HG03175 (cell line): ENCODE data around the gene SAMD9.
"Not testable (repeated sequence)": the region's sequence is repeated elsewhere in the genome, so short reads cannot be mapped to it uniquely, and the experiment has no call there.

ENCODE experiments used
- ATAC-seq: cut with Tn5 transposase; IDR thresholded peaks from one replicate; pipeline ENCODE4 v1.9.1; 2021; ENCODE audit warnings: mild to moderate bottlenecking, moderate library complexity; ENCODE audit not compliant: unreplicated experiment

SAMD9 gene

DNA sequence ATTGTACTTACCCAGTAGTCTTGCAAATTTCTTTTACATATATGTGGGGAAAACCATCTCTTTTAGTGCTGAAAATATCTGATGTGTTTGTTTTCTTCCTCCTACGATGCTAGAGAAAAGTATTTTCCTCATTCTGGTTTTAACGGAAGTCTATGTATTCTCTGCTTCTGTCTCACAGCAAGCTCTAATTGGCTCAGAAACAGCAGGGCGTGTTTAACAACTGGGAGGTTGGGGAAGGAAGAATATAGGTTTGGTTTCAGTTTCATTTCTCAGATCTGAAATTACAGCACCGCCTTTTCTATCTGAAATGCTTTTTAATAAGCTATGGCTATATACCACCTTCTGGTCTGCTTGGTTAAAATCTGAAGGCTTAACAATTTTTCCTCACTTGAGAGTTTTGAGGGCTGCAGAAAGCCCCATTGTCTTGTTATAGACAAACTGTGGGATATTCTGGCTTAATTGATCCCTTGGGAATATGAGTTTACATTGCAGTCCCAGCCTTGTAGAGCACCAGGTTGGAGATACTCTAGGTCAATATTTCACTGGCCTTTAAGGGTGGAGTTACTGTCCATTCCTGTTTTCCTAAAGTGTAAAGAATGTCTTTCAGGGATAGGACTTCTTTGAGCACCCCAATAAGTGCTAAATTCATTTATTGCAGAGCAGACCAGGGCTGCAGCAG lies at the start of gene SAMD9:
TSS of gene SAMD9 (minus strand) at position 128 of the 679 bp plus-strand sequence. CDS start 11,882 bp downstream, outside the sequence.
- peak; percentile 100 for ATAC-seq

DNA sequence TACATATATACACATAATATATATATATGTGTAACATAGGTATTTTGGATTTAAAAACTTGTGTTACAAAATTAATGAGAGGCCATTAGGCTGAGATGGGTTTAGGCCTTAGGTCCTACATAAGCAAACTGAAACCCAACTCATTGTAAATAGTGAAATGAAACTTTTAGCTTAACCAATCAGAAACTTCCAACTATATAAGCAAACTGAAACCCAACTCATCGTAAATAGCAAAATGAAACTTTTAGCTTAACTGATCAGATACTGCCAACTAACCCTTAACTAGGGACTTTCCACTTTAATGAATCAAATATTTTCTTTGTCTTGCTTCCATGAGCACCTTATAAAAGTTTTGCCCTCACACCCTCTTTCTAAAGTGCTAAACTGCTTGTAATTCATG lies 47.7 kb upstream of the SAMD9 start:
- peak; percentile 99 for ATAC-seq

DNA sequence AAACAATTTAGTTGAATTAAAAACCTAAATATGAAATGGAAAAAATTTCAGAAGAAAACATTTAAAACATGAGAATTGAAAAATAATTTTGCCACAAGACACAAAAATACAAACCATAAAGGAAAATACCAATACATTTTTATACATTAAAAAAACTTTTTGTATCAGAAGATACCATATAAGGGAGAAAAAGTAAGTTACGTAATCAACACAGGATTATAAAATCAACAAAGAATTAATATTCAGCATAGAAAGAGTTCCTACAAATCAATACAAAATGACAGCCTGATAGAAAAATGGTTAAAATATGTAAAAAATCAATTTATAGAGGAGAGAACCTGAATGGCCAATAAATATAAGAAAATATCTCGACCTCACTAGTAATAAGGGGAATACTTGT lies 47.0 kb upstream of the SAMD9 start:
- ATAC-seq, result no peak

DNA sequence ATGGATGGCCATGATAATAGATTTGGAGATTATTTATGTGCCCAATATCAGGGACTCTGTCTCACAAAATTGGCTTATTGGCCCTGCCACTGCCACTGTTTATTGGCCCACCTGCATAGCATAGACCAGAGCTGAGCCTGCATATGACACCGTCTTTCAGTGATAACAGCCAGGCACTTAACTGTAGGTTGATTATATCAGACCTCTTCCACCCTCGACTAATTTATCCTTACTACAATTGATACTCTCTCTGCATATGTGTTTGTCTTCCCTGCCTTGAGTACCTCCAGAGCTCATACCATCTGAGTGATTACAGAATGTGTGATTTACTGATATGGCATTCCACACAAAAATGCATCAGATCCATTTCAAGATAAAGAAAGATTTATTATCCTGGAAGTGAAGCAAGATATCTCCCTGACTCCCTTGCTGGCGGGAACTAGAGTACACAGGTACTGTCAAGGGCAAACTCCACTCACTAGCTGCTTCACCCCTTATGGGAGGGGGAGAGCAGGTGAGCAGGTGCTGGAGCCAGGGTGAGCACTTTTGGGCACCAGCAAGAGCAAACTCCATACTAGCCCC lies 43.5 kb upstream of the SAMD9 start:
- ATAC-seq, result no peak

DNA sequence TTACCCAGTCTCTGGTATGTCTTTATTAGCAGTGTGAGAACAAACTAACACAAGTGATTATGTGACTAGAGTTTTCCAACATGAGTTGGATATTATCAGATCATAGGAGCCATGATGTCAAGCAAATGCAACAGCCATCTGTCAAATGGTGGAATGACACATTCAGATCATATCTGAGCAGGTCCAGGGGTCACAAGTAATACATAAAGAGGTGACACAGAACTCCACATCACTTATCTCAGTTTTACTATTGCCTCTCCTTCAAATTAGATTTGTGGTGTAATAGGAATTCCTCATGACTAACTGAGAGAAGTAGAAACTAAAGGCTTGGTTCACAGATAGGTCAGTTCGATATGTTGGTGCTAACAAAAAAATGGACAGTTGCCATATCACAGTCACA lies 42.6 kb upstream of the SAMD9 start:
- ATAC-seq, result no peak

DNA sequence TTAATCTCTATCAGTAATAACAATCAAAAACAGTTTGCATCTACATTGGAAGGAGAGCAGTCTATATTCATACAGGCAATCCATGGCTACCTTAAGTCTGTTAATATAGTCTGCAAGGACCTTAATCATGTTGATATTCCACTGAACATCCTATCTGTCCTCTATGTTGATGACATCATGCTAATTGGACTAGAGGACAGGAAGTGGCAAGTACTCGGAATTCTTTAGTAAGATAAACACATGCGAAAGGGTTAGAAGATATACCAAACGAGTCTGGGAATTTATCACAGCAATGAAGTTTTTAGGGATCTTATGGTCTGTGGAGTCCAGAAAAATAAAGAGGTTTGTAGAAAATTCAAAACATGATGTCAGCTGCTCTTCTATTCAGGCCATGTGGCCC lies 41.7 kb upstream of the SAMD9 start:
- ATAC-seq, result no peak

DNA sequence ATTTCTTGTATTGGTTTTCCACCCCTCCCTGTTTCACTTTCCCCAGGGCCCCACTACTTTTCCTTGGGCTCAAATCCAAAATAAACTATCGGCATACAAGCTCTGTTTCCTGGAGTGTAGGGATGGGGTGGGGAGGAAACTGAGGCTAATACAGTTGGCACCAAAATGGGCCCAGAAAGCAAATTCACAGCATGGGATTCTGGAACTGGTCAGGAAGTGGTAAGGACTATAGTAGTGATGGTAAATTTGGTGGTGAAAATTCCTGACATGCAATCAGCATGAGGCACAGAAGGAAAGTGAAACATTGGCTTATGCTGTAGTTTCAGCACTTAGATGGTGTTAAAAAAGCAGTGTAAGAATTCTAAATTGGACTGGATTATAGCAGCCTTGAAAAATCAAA lies 39.1 kb upstream of the SAMD9 start:
- ATAC-seq, result no peak

DNA sequence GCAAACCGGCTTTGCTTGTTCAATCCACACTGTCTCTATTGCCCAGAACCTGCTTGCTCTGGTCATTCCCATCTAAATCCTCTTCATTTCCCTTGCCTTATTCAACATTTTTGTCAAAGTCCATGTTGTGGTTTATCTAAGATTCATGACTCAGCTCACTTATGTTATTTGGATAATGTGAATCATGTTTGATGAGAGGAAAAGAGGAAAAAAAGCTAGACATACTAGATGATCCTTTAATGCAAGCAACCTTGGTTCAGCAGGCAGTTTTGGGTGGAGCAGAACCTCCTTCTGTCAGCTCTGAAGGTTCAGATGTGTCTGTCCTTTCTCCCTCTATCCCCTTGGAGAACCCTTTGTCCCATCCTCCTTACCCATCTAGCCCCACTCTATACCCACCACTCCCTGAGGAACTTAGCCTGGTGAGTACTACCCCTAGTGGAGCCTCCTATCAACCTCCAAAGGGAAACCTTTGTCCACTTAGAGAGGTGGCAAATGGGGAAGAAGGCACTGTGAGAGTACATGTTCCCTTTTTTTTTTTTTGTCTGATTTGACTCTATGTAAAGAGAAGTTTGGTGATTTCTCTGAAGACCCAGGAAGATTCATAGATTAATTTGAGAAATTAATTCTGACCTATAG lies 32.5 kb upstream of the SAMD9 start:
- no peak for ATAC-seq

DNA sequence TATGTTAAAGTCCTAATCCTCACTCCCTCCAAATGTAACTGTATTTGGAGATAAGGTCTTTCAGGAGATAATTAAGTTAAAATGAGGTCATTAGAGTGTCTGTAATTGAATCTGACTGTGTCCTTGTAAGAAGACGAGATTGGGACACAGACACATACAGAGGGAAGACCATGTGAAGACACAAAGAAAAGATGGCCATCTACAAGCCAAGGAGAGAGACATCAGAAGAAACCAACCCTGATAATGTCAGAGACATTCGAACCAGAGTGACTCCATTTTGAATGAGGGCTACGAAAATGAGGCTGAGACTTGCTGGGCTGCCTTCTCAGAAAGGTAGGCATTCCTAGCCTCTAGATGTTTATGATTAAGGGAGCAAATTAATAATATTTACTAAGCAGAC lies 30.9 kb upstream of the SAMD9 start:
- ATAC-seq, result no peak

DNA sequence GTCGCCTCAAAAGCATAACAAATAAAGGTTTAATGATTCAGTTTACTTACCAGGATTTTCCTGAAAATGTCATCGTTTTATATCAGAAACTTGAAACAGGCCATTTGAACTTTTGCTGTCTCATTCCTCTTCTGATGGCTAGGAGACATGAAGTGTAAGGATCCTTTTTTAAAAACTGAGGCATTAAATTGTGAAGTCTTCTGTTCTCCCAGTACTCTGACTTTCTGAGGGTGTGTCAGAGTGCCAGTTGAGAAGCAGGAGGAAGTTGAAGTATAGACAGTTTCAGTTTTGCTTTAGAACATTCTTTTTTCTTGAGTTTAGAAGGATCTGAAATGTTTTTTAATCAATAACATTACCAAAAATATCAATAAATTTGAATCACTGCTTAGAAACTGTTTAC lies 30.4 kb upstream of the SAMD9 start, which contains the start of gene SAMD9L:
TSS of gene SAMD9L (minus strand) at position 242 of the 400 bp plus-strand sequence. CDS start 12,414 bp downstream, outside the sequence.
- ATAC-seq, result peak; percentile 61

DNA sequence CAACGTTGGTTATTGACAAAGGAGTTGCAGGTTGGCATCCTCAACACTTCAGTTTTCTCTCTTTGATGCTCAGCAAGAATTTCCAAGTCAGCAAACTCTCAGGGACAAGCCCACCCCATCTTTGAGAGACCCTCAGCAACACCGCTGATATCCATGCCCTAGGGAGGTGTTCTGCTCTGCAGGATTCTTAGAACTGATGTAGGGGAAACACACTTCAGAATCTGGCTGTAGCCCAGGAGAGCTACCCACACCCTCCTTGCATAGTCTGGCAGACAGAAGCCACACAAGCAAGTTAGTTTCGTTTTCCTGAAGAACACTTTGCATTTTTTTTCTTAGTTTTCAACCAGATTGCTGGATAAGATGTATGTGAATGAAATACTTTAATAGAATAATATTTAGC lies 29.6 kb upstream of the SAMD9 start:
- ATAC-seq, result peak; percentile 72

DNA sequence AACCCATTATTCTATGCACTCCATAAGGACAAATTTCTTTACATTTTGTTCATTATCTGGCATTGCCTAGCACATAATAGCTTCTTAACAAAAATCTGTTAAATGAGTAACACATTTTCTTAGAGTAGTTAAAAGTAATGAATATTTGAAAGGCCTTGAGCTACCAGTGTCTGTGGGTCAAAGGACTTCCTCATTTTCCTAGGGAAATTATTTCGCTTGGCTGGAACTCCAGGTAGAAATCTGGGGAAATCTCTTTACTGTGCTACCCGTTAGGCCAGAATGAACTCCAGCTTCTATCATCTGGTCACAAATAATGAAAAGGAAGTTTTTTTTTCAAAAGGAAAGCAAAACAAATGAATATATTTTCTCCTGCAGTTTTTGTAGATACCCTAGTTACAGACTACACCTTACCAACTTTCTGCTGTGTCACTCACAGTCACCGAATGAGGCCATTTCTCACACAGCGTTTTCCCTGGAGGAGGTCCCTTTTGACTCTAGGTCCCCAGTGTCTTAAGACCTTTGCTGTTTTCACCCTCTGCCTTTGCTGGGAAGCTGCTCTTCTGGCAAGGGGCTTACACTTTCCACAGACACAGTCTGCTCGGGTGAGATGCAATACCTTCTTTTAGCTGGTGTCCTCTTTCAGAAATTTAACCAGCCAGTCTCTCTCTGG lies 28.8 kb upstream of the SAMD9 start:
- peak; percentile 48 for ATAC-seq

DNA sequence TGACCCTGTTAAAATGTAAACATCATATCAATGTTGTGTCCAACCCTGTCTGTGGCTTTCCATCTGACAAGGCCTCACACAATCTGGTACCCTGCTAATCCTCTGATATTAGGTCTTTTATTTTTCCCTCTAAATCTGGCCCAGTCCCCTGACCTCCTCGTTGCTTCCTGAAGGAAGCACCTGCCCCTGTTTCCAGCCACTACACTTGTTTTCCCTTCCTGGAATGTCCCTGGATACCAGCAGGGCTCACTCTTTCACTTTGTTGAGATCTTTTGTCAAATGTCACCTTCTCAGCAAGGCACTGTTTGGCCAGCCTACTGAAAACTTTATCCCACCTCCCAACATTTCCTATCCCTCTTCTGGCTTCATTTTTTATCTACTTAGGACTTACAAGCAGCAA lies 28.3 kb upstream of the SAMD9 start:
- no peak for ATAC-seq

DNA sequence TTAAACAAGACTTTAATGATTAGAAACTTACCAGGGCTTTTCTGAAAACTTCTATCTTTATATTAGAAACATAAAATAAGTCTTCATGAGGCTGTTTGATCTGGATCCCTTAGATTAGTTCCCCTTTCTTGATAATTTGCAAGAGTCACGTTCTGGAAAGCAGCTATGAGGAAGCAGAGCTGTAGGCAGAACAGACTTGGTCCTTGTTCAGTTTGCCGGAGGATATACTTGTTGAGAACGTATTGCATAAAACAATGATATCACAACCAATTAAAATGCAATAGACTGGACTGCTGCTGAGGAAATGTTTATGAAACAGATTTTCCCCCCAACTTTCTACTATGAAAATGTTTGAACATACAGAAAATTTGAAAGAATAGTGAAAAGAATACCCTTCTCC lies 27.6 kb upstream of the SAMD9 start:
- ATAC-seq, result no peak

DNA sequence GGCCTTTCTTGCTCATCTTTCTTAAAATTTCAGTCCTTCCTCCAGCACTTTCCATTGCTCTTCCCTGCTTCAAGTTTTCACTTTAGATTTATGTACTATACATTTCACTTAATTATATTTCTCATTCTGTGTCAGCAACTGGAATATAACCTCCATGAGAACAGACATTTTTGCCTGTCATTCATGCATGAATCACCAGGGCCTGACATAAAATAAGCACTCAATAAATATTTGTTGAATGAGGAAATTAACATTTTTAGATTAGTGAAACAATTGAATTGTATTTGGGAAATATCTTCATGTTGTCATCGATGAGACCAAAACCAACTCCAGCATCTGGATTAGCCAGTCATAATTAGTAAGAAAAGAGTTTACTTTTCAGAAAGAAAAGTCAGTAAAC lies 24.3 kb upstream of the SAMD9 start:
- no peak for ATAC-seq

DNA sequence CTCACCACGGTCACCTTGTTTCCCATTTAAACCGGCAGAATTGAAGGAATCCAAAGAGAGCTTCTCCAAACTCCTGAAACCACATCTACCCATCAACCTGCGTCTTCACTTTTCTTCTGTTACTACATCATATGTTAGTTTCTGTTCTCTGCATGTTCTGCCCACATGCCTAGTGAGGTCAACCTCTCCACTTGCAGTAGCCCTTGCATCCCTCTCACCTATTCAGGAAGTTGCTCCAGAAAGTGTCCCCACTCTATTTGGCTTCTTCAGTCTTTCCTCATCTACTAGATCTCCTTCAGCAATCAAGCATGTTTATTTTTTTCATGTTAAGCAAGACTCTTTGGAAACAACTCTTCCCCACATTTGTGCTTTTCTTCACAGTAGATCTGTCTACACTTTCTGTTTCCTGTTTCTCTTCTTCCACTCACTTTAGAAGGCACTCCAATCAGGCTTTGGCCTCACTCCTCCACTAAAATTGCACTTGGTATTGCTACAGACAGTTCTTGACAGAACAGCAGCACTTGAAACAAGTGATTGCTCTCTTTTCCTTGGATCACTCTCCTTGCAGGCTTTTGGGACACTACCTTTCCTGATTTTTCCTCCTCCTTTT lies 22.9 kb upstream of the SAMD9 start:
- ATAC-seq, result no peak

DNA sequence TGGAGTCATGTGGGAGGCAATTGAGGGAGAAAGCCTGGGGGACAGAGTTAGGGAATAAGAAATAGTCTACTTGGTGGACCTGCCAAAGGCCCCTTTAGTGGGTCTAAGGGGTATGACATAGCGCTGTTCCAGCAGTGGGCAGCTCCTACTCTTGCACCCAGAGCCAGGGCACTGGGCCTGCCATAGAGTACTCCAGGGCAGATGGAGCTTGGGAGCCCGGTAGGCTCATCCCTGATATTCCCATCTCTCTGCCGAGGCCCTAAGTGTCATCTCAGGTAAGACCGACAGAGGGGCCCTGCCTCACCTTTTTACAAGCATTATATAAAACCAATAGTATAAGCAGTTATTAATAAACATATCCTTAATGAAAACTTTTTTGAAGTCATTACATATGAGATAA lies 20.8 kb upstream of the SAMD9 start:
- no peak for ATAC-seq

DNA sequence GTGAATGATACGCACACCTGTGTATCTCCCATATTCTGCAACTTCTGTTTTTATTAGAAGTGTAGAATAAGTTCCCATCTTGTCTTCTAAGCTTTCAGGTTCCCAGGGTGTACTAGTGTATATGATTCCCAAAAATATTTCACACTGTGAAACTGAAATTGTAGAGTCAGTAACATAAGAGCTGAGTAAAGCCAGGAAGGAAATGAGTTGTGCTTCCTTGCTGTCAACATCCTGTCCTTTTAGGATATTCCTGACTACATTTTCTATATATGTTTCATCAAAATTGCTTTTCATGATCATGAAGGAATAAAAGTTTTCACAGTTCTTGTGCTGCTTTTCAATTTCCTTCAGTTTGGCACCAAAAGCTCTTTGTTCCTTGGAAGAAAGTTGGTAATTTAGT lies 15.2 kb upstream of the SAMD9 start:
- ATAC-seq, result no peak

DNA sequence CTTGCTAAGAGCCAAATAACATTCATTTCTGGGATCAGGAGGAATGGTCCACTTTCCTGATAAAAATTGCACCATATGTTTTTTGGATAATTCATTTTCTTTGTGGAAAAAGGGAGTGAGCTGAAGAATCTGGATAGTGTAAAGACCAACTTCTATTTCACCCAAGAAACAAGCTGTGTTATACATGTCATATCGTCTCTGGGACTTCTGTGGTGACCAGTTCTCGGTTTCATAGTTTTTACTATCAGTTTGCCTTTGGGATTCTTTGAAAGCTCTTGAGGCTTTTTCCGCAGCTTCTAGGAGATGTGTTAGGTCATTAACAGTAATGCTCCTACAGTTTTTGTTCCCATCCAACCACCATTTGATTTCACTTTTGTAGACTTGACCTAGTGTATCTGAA lies 14.4 kb upstream of the SAMD9 start:
- ATAC-seq, result no peak

DNA sequence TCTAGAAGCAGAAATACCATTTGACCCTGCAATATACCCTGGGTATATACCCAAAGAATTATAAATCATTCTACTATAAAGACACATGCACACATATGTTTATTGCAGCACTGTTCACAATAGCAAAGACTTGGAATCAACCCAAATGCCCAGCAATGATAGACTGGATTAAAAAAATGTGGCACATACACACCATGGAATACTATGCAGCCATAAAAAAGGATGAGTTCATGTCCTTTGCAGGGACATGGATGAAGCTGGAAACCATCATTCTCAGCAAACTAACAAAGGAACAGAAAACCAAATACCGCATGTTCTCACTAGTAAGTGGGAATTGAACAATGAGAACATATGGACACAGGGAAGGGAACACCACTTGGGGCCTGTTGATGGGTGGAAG lies 9.2 kb upstream of the SAMD9 start:
- ATAC-seq, result not testable (repeated sequence)

DNA sequence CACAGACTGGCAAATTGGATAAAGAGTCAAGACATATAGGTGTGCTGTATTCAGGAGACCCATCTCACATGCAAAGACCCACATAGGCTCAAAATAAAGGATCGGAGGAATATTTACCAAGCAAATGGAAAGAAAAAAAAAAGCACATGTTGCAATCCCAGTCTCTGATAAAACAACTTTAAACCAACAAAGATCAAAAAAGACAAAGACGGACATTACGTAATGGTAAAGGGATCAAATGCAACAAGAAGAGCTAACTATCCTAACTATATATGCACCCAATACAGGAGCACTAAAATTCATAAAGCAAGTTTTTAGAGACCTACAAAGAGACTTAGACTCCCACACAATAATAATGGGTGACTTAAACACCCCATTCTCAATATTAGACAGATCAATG lies 5.8 kb upstream of the SAMD9 start:
- not testable (repeated sequence) for ATAC-seq
